8988T (cell line): ENCODE measurements around the gene DLEC1.
"Not testable (repeated sequence)": the region's sequence is repeated elsewhere in the genome, so short reads cannot be mapped to it uniquely, and the experiment has no call there.

ENCODE experiments used
- DNase-seq: peaks from one replicate; pipeline ENCODE4 v3.0.0; 2011

The DLEC1 gene

DNA sequence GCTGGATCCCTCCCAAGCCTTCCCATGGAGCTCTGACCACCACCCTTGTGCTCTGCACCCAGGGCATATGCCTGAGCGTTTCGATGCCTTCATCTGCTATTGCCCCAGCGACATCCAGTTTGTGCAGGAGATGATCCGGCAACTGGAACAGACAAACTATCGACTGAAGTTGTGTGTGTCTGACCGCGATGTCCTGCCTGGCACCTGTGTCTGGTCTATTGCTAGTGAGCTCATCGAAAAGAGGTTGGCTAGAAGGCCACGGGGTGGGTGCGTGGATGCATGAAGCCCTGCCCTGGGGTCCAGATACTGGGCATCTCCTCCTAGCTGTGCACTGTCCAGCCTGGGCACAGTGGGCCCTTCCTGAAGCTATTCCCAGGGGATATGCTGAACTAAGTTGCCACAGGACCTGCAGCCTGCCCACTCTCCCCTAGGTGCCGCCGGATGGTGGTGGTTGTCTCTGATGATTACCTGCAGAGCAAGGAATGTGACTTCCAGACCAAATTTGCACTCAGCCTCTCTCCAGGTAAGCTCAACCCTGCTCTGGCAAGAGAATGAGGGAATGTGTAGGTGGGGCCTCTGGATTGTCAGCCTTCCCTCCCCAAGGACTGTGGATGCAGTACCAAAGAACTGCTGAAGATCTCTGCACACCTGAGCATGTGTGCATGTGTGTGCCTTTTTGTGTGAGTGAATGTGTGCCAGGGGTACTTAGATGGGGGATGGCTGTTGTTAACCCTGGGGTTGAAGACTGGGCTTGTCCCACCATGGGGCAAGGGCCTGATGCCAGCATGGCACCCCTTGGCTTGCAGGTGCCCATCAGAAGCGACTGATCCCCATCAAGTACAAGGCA lies 101.5 kb downstream of the DLEC1 start:
- no peak for DNase-seq

DNA sequence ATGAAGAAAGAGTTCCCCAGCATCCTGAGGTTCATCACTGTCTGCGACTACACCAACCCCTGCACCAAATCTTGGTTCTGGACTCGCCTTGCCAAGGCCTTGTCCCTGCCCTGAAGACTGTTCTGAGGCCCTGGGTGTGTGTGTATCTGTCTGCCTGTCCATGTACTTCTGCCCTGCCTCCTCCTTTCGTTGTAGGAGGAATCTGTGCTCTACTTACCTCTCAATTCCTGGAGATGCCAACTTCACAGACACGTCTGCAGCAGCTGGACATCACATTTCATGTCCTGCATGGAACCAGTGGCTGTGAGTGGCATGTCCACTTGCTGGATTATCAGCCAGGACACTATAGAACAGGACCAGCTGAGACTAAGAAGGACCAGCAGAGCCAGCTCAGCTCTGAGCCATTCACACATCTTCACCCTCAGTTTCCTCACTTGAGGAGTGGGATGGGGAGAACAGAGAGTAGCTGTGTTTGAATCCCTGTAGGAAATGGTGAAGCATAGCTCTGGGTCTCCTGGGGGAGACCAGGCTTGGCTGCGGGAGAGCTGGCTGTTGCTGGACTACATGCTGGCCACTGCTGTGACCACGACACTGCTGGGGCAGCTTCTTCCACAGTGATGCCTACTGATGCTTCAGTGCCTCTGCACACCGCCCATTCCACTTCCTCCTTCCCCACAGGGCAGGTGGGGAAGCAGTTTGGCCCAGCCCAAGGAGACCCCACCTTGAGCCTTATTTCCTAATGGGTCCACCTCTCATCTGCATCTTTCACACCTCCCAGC lies 102.4 kb downstream of the DLEC1 start:
- DNase-seq: no peak

DNA sequence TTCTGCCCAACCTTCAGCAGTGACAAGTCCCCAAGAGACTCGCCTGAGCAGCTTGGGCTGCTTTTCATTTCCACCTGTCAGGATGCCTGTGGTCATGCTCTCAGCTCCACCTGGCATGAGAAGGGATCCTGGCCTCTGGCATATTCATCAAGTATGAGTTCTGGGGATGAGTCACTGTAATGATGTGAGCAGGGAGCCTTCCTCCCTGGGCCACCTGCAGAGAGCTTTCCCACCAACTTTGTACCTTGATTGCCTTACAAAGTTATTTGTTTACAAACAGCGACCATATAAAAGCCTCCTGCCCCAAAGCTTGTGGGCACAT lies 102.9 kb downstream of the DLEC1 start:
- no peak for DNase-seq

DNA sequence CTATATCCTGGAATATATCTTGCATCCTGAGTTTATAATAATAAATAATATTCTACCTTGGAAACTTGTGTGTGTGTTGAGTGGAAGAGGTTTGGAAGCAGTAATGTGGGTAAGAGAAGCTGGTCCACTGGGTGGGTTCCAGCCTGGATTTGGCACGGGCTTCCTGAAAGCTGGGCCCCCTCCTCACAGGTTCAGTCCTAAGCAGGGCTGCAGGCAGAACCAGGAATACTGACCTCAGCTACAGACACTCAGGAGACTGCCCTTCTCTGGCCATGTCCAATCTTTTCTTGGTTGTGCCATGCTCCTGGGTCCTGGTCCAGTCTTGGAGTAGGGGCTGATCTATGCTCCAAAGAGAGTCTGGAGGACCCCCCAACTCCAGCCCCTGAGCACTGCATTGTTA lies 104.0 kb downstream of the DLEC1 start:
- no peak for DNase-seq

DNA sequence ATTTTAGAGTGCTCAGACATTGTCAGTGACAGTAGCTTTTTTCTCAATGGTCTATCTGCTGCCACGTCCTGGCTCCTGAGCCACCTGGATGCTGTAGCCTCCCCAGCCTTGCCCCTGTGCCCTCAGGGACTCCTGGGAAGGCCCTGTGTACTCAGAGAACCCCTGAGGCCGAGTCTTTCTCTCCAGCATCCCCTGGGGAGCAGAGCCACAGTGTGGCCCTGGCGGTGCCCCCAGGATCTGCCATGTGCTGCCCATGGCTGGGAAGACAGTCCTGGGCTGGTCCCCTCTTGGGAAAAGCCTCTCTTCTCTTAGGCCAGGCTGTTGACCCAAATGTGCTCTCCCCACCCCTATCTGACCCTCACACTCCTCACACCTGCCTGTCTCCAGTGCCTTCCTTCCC lies 104.5 kb downstream of the DLEC1 start:
- no peak for DNase-seq

DNA sequence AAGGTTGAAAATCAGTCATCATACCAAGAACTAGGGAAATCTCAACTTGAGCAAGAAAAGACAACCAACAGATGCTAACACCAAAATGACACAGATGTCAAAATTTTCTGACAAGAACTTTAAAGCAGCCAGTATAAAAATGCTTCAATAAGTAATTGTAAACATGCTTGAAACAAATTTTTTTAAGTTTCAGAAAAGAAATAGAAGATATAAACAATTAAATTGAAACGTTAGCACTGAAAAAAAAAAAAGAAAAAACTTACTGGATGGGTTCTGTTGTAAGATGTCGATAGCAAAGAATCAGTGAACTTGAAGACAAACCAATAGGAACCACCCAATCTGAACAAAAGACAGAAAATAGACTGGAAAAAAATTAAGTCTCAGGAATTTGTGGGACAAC lies 107.5 kb downstream of the DLEC1 start:
- DNase-seq: no peak

DNA sequence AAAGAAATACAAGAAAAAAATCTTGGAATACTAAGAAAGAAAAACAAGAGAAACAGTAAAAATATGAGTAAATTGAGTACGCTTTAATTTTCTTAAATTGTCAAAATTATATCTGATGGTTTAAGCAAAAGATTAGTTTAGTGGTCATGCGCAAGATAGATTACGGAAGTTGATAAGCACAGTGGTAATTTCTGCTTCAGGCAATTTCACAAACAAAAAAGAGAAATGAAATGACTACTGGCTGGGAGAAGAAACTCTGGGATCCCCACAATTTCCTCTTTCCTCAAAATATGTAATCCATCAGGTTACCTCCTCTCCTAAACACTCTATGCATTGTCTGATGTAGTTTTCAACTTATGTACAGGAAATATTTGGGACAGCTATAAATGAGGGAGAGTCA lies 108.4 kb downstream of the DLEC1 start:
- no peak for DNase-seq

DNA sequence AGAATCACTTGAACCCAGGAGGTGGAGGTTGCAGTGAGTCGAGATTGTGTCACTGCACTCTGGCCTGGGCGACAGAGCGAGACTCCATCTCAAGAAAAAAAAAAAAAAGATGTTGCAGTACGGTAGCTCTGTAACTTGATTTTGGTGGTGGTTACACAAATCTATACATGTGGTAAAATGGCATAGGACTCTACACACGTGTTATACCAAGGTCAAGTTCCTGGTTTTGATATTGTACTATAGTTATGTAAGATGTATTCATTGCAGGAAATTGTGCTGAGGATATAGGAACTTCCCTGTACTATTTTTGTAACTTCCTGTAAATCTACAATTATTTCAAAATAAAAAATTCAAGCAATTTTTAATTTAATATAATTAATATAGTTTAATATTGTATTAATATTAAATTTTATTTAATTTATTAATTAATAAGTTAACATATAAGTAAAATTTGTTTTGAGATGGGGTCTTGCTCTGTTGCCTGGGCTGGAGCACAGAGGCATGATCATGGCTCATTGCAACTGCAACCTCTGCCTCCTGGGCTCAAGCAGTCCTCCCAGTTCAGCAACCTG lies 109.4 kb downstream of the DLEC1 start:
- DNase-seq: no peak

DNA sequence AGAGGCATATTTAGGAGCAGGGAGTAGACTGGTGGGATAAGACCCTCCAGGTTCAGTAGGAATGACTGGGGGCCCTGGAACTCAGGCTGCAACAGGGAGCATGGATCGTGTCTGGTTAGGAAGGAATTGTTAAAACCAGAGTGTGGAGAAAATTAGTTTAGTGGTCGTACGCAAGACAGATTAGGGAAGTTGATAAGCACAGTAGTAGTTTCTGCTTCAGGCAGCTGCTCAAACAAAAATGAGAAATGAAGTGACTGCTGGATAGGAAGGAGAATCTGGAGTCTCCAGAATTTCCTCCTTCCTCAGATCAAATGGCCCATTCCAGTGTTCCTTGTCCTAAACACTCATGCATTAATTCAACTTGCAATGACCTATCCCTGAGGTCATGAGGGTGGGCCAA lies 110.7 kb downstream of the DLEC1 start:
- DNase-seq: no peak

DNA sequence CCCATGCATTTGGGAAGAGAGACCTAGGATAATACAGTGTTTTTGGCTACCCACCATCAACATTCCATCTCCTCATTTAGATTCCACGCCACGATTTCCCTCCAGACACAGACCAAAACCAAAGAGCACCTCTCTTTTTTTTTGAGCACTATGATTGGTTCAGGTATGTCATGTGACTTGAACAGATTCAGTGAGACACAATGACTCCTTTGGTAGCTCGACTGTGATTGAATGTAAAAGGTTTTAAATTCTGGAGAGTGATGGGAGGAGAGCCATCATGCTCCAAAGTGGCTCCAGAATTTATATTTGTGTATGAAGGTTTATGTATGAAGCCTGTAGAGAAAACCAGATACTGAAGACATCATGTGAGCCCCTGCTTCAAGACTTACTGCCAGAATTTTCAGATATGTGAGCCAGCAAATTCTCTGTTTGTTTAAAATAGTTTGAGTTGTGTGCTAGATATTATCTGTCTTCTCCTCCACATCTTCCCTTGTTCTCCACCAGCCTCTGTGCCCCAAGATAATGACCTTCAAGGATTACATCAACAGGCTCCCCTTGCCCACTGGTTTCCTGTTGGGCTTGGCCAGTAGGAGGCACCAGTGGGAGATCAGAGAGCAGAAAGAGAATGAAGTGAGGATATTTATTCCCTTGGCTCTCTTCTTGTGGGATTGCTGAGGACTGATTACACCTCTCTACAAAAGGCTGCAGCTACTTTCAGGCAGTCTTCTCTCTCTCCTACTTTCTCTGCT lies 111.9 kb downstream of the DLEC1 start:
- no peak for DNase-seq

DNA sequence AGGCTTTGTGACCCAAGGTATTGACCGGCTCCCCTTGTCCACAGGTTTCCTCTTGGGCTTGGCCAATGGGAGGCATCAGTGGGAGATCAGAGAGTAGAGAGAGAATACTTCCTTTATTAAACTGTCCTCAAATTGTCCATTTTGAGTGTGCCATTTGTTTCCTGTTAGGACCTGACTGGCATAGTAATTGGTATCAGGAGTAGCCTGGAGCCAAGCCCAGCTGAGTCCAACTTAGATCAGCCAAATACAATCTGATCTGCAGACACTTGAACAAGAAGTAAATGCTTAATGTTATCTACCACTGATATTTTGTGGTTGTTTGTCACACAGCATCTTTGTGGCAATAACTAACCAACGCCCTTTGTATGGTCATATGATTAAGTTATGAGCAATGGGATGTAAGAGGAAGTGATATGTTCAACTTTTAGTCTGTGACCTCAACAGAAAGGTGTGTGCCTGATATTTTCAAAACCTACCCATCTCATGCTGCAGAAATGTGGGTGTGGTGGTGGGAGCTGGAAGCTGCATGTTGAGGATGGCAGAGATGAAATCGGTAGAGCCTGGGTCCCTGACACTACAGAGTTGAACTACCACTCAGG lies 112.8 kb downstream of the DLEC1 start:
- no peak for DNase-seq

DNA sequence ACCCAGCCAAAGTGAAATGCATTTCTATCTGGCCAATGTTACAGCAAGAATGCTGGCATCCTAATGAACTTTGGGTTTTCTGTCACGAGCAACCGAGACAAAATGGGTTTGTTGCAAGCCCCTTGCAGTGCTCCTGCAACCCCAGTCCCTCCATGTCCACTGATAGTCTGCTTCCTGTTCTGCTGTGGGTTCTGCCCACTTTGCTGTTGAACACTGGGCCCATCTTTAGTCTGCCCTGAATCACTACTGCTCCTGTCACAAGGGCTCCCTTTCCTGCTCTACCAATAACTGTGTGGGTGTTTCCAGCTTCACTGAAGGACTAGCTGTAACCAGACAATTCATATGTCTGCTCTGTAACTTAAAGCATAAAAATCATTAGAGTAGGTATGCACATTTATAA lies 113.6 kb downstream of the DLEC1 start:
- DNase-seq: no peak

DNA sequence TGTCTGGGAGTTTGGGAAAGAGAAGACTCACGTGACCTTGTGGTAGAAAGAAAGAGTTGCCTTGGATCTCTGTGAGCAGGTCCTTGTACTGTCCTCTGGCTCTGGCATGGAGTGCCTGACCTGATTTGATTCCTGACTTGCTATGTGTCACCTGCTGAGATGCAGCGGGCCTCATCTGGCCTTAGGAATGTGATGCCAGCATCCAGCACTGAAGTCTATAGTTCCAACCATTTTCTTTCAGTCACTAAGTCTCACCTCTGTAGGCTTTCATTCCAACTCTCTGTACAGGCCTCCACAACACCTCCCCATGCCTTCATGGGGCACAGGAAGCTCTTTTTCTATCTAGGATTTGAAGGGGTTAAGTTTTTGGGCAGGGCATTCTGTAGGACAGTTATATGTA lies 114.2 kb downstream of the DLEC1 start:
- no peak for DNase-seq

DNA sequence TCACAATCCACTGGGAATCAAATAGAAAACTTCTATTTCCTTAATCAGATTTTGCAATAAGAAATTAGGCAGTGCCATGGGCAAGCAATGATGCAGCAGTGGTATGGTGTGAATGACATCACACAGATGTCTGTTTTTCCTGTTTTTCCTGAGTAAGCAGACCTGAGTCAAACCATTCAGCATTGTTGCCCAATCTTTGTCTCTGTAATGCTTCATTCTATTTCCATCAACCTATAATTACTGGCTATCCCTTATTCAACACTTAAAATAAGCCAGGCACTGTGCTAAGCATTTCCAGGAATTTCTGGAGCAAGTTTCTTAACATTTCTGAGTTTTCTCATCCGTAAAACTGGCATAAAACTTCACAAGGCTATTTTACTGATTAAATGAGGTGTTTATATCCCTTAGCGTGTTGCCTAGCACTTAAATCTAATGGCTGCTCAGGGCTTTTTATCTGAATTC lies 115.1 kb downstream of the DLEC1 start:
- no peak for DNase-seq

DNA sequence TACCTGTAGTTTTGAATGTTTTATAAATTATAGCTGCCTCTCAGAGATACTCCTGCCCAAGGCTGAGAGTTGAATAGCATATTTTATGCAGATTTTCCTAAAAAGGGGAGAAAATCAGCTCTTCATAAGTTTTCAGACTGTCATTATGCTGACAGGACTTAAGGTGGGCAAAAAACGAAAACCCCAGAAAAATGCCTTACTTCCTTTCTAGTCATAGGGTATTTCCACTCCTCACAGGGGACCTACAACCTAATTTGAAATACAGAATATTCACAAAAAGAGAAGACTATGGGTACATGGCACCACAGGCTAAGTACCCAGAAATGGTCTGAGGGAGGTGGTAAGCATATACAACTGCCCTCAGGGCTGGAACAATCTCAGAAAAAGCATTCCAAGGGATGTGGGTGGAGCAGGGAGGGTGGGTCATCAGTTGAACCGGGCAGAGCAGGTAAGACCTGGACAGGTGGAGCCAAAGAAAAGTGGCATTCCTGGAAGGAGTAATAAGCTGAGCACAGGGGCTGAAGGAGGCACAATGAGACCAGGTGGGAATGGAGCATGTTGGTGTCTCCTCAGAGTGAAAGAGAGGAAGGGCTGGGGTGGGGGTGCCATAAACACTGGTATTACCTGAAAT lies 115.7 kb downstream of the DLEC1 start:
- no peak for DNase-seq

DNA sequence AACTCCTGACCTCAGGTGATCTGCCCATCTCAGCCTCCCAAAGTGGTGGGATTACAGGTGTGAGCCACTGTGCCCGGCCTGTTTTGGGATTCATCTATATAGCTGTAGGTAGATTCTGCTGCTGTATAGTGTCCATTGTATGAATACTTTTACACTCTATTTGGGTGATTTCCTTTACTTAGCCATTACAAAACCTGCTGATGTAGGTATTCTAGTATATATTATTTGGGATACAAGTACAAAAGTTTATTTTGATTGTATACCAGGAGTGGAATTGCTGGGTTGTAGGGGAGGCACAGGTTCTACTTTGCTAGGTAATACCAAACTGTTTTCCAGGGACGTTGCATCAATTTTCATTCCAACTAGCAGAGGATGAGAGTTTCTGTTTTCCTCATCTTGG lies 116.8 kb downstream of the DLEC1 start:
- DNase-seq: no peak

DNA sequence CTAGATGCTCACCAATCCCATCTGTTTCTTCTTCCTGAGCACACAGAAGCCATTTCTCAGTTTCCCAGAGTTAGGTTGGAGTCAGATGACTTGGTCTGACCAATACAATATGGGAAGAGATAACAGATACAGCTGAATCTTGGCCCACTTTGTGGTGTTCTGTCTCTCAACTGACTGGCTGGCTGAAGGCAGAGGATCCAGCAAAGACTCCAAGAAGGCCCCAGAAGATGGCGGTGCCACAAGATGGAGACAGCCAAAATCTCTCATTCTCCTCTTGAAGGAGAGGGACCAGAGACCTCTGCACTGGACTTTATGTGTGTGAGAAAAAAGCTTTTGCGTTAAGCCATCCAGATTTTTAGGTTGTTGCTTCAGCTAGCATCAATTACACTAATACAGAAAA lies 118.1 kb downstream of the DLEC1 start:
- DNase-seq: no peak

DNA sequence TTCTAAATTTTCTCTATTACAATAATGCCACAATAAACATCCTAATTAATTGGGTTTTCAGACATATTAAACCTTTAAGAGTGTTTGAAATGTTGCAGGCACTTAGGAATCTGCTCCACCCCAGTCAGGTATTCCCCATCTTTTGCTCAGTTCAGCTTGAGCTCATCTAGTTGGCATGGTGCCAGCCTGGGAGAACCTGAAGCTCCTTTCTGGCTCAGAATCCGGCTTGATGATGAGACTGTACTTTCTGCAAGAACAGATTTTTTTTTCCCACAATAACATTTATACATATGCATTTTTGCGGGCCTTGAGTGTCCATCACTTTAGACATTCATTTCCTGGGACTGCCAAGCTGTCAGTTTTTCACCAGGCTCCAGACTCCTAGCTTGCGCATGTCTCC lies 118.6 kb downstream of the DLEC1 start:
- no peak for DNase-seq

DNA sequence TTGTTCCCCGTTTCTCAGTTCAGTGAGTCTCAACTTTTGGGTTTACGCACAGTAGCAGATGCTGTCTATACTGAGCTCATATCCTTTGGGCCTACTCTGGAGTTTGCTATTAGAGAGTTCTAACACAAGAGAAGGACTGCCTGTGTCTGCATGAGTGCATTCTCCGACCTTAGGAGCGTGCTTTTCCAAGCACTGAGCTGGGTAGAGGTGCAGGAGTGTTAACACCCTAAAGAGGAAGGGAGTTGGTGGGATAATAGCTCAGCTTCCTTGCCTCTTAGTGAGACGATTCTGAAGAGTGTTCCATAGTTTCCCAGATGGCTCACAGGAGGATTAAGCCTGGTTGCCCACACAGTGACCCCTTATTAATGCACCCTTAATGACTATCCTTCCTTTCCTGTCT lies 119.5 kb downstream of the DLEC1 start:
- DNase-seq: no peak

DNA sequence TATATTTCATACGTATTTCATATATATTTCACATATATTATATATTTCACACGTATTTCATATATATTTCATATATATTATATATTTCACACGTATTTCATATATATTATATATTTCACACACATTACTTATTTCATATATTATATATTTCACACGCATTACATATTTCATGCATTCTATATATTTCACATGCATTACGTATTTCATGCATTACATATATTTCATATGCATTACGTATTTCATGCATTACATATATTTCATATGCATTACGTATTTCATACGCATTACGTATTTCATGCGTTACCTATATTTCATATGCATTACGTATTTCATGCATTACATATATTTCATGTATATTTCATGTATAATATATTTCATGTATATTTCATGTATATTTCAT lies 121.7 kb downstream of the DLEC1 start:
- DNase-seq: not testable (repeated sequence)

DNA sequence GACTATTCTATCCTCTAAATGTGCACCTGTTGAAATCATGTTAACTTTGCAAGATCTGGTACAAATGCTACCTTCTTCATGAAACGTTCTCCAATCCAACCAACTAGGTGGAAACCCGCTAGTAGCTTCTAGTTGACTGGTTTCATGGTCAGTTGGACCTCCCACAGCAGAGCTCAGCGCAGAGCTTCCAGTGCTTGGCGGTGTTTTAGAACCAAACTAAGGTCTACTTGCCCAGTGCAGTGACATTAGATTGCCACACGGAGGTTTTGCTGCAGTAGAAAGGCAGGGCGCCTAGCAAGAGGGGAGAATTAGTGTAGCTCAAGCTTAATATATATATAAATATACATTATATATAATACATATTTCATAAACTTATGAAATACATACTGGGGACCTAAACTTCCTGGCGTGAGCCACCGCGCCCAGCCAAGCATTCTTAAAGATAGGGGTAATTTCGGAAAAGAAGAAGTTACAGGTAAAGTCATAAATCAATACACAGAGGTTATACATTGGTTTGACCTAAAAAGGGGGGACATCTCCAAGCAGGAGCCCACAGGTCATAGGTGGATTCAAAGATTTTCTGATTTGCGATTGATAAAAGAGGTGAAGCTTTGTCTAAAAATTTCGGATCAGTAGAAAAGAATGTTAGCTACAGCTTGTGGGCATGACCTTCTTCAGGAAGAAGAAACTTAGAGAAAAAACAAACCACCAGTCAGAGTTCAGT lies 124.3 kb downstream of the DLEC1 start:
- no peak for DNase-seq
